A549 treated with DMSO at 1 μM for 4 hours (cell line): ENCODE measurements around the gene CCDC201. TPM values are rescaled to one million over a fixed set of nuclear protein-coding genes. Genes with fewer than 3 reads are reported as not detected.

Experiments used
- total RNA-seq: library from RNA; stranded (reverse); fragments of 200-300 nt; extraction: Qiagen RNA extraction; gene quantifications from 5 replicates; pipeline ENCODE4 v1.2.3, GENCODE V29; 2022; ENCODE audit warnings: low read depth

The CCDC201 gene, protein sequence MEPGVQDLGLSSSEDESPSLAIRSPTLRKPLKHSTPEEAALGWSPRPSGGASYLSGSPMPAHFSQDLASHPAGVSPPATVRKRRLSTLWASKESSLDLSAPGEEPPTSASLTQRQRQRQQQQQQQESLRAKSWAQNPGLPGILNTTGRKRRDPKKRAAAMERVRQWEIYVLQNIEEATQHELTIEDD
- total RNA-seq, result 0.02 TPM in 1 of 5 replicates, not detected in the others

DNA sequence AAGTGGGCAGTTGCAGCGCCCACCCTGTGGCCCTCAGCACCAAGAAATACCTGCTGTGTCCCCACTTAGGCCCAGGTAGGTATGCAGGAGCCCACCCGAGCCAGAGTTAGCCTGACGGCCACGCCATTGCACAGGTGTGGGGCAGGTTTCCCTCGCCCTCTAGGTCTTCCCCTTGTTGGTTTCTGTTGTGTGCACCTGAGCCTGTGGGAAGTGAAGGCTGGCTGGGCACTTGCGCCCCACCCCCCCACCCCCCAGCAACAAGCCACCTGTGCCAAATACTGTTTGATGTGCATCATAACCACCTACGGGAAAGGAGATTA, at the start of gene CCDC201:
CCDC201 (minus strand) TSS at position 48 of the 320 bp plus-strand sequence. CDS start 75 bp downstream, outside the sequence.

DNA sequence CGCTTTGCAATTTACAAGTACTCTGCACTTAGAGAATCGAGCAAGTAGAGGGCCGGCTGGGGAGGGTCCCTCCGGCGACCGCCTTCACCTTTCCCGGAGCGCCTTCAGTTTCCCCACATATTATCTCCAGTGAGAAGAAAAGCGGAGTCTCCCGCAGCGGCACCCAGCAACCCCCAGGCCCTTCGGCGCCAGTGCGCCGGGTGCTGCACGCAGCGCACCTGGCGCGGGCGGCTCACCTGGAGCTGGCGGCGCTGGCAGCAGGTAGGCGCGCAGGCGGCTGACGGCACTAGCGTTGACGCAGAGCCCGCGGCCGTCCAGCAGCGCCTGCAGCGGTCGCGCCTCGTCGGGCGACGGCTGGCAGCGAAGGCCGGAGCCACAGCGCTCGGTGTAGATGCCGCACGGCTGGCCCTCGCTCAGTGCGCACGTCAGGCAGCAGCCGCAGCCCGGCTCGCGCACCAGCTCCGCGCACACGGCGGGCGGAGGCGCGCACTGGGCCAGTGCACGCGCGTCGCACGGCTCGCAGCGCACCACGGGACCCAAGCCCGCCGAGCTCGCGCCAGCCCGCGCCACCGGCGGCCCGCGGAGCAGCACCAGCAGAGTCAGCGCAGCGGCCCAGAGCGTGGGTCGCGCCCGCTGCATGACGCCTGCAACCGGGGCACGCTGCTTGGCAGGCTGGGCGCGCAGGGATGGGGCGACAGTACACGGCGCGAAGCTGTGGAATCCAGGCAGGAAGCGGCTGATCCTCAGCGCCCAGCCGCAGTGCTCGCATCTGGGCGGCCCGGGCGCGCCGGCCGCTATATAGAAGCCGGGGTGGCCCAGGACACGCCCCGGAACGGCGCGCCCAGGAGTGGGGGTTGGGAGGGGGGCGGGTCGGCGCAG, 47.9 kb upstream of the CCDC201 start, which contains the start of gene IGFBP3:
IGFBP3 (minus strand) TSS at position 771 of the 879 bp plus-strand sequence; CDS start at position 639, 132 bp downstream.

DNA sequence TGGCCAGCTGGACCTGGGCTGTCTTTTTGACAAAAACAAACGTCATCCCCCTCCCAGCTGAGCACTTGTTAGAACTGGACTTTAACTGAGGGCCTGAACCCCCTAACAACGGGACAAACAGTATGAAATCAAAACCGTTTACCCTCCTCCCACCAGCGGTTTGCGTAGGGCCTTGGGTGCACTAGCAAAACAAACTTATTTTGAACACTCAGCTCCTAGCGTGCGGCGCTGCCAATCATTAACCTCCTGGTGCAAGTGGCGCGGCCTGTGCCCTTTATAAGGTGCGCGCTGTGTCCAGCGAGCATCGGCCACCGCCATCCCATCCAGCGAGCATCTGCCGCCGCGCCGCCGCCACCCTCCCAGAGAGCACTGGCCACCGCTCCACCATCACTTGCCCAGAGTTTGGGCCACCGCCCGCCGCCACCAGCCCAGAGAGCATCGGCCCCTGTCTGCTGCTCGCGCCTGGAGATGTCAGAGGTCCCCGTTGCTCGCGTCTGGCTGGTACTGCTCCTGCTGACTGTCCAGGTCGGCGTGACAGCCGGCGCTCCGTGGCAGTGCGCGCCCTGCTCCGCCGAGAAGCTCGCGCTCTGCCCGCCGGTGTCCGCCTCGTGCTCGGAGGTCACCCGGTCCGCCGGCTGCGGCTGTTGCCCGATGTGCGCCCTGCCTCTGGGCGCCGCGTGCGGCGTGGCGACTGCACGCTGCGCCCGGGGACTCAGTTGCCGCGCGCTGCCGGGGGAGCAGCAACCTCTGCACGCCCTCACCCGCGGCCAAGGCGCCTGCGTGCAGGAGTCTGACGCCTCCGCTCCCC, 15.5 kb upstream of the CCDC201 start, which contains the start of gene IGFBP1:
IGFBP1 (plus strand) TSS at position 304 of the 808 bp plus-strand sequence; CDS start at position 469, 165 bp downstream.

Other genes with a start within 250 kb of the CCDC201 start
- gene IGFBP1, start 15.4 kb upstream of the CCDC201 start, total RNA-seq, result 21.3 to 32.0 TPM (median 30.9 TPM) in 5 replicates
- 190 to 302 TPM (median 256 TPM) in 5 replicates for gene IGFBP3, start 48.2 kb upstream of the CCDC201 start, total RNA-seq